ENCODE measurements around the gene PBRM1. TPM values are rescaled to one million over a fixed set of nuclear protein-coding genes. Genes with fewer than 3 reads are reported as not detected.

The PBRM1 gene
- total and polyA plus RNA-seq, 2 donors from 2014 or later = 4.1 to 56.2 TPM

GRCh38 chr3:52649461-52650210 lies 36.1 kb downstream of the PBRM1 start:
- FAIRE-seq (no peak), DNase-seq (no peak)
- H3K27ac ChIP-seq (ENCODE audit: low read depth in 2 of 2, low read length in 2 of 2) = no peak overlapping the region
- no peak overlapping the region for H3K4me3 ChIP-seq (ENCODE audit: low read length in 3 of 3)
- peaks cover 18 to 43% (median 25%) of the 10 kb centered on the region in 3 donors for H3K36me3 ChIP-seq (ENCODE audit: control insufficient read depth in 2 of 3, insufficient read depth in 3 of 3, low read length in 3 of 3)
- H3K9ac ChIP-seq (ENCODE audit: low read length in 3 of 3) = no peak overlapping the region
- no peaks in the 10 kb centered on the region for H3K27me3 ChIP-seq (ENCODE audit: control insufficient read depth, insufficient read depth, low read length)
- intact Hi-C loops (cut with DNase I) = no loop called here
- H3K9me3 ChIP-seq (ENCODE audit: control insufficient read depth in 2 of 3, insufficient read depth in 1 of 3, low read length in 3 of 3) = no peaks in the 10 kb centered on the region
- TF ChIP-seq CTCF (IDR thresholded peaks at IDR 0.05; ENCODE audit: borderline replicate concordance, extremely low read depth, insufficient read depth) = no peak
- no peaks in the 10 kb centered on the region for H3K4me1 ChIP-seq (ENCODE audit: control insufficient read depth in 2 of 3, insufficient read depth in 2 of 3, low read depth in 1 of 3, low read length in 3 of 3)

GRCh38 chr3:52645549-52645948 lies 40.2 kb downstream of the PBRM1 start:
- no peak overlapping the region for H3K27ac ChIP-seq (ENCODE audit: low read depth in 2 of 2, low read length in 2 of 2)
- intact Hi-C loops (cut with DNase I) = no loop called here
- DNase-seq (no peak), FAIRE-seq (no peak)
- no peak overlapping the region for H3K4me3 ChIP-seq (ENCODE audit: low read length in 3 of 3)
- H3K9me3 ChIP-seq (ENCODE audit: control insufficient read depth in 2 of 3, insufficient read depth in 1 of 3, low read length in 3 of 3) = no peaks in the 10 kb centered on the region
- no peaks in the 10 kb centered on the region for H3K27me3 ChIP-seq (ENCODE audit: control insufficient read depth, insufficient read depth, low read length)
- no peak overlapping the region for H3K9ac ChIP-seq (ENCODE audit: low read length in 3 of 3)
- peaks cover 17 to 44% (median 23%) of the 10 kb centered on the region in 3 donors for H3K36me3 ChIP-seq (ENCODE audit: control insufficient read depth in 2 of 3, insufficient read depth in 3 of 3, low read length in 3 of 3)
- H3K4me1 ChIP-seq (ENCODE audit: control insufficient read depth in 2 of 3, insufficient read depth in 2 of 3, low read depth in 1 of 3, low read length in 3 of 3) = no peaks in the 10 kb centered on the region
- TF ChIP-seq CTCF (IDR thresholded peaks at IDR 0.05; ENCODE audit: borderline replicate concordance, extremely low read depth, insufficient read depth) = no peak

GRCh38 chr3:52636673-52637072 lies 49.0 kb downstream of the PBRM1 start:
- intact Hi-C loops (cut with DNase I) = no loop called here
- no peak for TF ChIP-seq CTCF (IDR thresholded peaks at IDR 0.05; ENCODE audit: borderline replicate concordance, extremely low read depth, insufficient read depth)
- Histone ChIP-seq H3K36me3 (ENCODE audit: control insufficient read depth in 2 of 3, insufficient read depth in 3 of 3, low read length in 3 of 3) (peaks cover 12 to 18% (median 14%) of the 10 kb centered on the region in 3 donors), H3K4me3 (ENCODE audit: low read length in 3 of 3) (no peak overlapping the region), H3K9ac (ENCODE audit: low read length in 3 of 3) (no peak overlapping the region), H3K27ac (ENCODE audit: low read depth in 2 of 2, low read length in 2 of 2) (no peak overlapping the region), H3K9me3 (ENCODE audit: control insufficient read depth in 2 of 3, insufficient read depth in 1 of 3, low read length in 3 of 3) (no peaks in the 10 kb centered on the region), H3K4me1 (ENCODE audit: control insufficient read depth in 2 of 3, insufficient read depth in 2 of 3, low read depth in 1 of 3, low read length in 3 of 3) (no peaks in the 10 kb centered on the region), H3K27me3 (ENCODE audit: control insufficient read depth, insufficient read depth, low read length) (no peaks in the 10 kb centered on the region)
- FAIRE-seq = no peak
- DNase-seq = peak in 2 of 5 donors; percentile 1

Measured in kidney (tissue), 14 donors.